Measurements from ENCODE around the gene MAP3K20.
"Not testable (repeated sequence)": the region's sequence is repeated elsewhere in the genome, so short reads cannot be mapped to it uniquely, and the experiment has no call there.

MAP3K20 gene

DNA sequence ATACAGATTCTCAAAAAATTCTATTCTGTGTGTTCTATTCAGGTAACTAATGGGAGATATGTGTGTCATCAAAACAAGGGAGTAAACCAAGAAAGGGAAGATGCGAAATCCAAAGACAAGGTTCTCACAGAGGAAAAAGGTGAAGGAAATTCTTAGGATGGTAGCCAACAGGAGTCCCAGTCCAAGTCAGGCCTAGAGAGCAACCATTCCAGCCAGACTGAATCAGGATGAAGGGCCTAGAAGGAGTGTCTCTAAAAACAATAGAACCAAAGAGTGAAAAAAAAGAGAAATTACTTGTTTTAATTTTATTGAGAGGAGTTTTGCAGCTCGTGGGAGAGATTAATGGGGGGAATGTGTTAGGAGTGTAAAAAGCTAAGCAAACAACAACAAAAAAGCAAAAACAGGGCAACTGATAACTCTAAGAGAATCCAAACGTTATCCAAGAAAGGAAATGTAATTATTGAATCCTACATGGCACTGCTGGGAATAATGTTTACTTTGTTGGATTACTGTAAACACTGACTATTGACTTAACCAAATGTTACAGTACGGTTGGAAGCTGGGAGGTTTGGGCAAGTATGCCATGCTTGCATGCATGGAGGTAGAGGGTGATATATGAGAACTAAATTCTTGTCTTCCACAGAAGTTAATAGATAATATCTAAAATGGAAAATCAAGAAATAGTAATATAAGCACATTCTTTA is 12.3 kb downstream of the MAP3K20 start:
- DNase-seq (ENCODE audit: low read depth in 2 of 2): no peak

- no peak for DNase-seq (ENCODE audit: low read depth in 2 of 2)
Measured at GRCh38 chr2:173090276-173090877, 14.7 kb downstream of the MAP3K20 start.

- DNase-seq (ENCODE audit: low read depth in 2 of 2): no peak
Measured at GRCh38 chr2:173090973-173091660, 15.5 kb downstream of the MAP3K20 start.

GRCh38 chr2:173091910-173092309 is 16.3 kb downstream of the MAP3K20 start:
- no peak for DNase-seq (ENCODE audit: low read depth in 2 of 2)

DNA sequence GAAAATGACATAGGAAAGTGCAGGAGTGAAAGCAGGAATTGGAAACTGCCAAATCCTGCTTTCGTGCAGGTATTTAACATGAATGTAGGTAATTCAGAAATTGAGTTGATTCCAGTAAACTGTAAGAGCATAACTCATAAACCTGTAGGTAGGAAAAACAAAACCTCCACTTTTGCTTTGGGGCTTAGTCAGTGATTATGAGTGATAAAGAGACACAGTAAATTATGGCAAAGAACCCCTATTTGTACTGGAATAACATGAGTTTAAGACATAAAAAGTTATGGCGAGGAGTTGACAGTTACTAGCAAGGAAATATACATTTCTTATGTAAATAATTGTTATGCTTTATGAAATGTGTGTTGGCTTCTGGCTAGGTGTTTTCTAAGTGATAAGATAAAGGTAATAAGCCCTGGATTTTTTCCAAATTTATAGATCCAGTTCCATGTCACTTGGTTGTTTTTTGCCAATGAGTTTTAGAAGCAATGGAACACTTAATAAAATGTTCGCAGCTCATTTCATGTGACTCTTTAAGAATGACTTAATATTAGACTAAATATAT is 17.3 kb downstream of the MAP3K20 start:
- no peak for DNase-seq (ENCODE audit: low read depth in 2 of 2)

DNA sequence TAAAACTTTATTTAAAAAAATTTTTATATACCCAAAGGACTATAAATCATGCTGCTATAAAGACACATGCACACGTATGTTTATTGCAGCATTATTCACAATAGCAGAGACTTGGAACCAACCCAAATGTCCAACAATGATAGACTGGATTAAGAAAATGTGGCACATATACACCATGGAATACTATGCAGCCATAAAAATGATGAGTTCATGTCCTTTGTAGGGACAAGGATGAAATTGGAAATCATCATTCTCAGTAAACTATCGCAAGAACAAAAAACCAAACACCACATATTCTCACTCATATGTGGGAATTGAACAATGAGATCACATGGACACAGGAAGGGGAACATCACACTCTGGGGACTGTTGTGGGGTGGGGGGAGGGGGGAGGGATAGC is 18.0 kb downstream of the MAP3K20 start:
- DNase-seq (ENCODE audit: low read depth in 2 of 2): not testable (repeated sequence)

GRCh38 chr2:173094731-173095130 is 19.1 kb downstream of the MAP3K20 start:
- DNase-seq (ENCODE audit: low read depth in 2 of 2): no peak

DNA sequence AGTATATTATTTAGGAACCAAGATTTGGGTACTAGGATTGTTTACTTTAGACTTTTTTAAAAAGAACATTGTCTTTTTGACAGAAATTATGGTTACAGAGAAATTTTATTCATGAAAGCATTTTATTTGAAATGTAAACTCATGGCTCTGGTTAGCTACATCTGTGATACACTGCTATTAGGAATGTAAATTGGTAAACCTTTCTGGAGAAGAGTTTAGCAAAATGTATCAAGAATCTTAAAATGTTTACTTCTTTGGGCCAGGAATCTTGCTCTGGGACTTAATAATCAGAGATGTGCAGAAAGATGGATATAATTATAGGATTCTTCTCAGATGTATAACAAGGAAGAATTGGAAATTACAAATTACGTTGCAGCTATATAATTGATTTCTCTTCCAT is 19.7 kb downstream of the MAP3K20 start:
- DNase-seq (ENCODE audit: low read depth in 2 of 2): no peak

DNA sequence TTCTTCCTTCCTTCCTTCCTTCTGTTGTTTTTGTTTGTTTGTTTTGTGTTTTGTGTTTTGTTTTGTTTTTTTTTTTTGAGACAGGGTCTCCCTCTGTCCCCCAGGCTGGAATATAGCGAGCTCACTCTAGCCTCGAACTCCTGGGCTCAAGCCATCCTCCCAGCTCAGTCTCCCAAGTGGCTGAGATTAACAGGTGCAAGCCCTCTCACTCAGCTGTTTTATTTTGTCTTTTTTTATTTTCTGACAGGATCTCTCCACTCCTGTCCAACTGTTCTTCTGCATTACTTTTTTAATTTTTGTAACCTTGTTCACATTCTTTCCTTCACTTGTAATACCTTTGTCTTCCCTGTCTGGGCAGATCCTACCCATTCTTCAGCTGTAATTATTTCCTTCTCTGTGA is 23.6 kb downstream of the MAP3K20 start:
- DNase-seq (ENCODE audit: low read depth in 2 of 2): no peak

DNA sequence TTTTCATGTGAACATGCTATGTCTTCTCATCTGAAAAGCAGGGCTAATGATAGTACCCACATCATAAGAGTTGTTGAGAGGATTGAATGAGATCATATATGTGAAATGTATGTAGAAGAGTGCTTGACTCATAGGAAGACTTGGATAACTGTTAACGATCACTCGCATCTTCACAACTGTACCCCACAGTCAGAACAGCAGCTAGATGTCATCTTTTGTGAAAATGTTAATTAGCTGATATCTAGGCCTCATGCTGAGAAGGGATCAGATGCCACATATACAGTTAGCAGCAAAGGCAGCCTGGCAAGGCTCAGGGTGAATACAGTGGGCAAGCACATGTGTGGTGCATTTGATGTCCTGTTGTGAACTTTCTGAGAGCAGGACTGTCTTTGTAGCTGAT is 24.2 kb downstream of the MAP3K20 start:
- DNase-seq (ENCODE audit: low read depth in 2 of 2): no peak

DNA sequence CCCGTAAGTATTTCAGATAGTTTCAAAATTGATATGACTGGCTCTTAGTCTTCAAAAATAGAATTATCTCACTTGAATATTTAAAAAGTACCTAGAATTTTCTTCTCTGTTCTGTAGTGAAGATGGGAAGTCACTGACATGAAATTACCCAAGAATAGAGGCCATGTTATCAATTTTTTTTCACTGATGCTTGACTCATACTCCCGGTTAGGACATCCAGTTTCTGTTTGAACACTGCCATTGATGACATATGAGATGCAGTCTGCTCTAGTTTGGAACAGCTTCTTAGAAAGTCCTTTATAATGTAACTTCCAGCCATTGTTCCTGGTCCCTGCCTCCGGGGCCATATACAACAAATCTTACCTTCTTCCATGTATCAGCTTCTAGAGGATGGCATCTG is 26.0 kb downstream of the MAP3K20 start:
- DNase-seq (ENCODE audit: low read depth in 2 of 2): no peak

GRCh38 chr2:173104156-173104555 is 28.5 kb downstream of the MAP3K20 start:
- DNase-seq (ENCODE audit: low read depth in 2 of 2): no peak

DNA sequence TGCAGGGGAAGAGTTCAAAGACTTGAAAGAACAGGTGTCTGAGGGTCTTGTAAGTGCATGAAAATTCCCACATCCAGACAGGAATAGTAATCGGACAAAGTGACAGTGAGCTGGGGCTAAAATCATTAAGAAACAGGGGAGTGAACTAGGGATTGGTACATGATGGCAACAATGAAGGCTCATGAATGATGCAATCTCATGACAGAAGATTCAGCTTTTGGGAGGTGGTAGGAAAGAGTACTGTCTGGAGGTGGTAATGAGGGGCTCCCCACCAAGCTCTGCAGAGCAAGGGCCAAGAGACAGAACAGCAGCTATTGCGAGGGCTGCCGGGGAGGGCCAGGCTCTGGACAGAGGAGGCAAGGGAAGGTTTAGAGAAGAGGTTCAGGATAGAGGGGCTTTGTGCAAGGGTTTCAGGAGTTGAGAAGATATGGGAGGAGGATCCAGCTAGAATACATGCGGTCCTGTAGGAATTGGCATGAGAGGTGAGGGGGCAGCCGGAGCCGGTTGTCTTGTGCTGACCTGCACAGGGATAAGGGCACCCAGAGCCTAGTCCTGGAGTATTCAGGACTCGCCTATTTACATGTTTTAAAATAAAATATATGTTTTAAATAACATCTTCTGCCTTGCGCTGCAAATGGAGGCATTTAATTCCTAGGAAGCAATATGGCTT is 31.4 kb downstream of the MAP3K20 start:
- DNase-seq (ENCODE audit: low read depth in 2 of 2): no peak

DNA sequence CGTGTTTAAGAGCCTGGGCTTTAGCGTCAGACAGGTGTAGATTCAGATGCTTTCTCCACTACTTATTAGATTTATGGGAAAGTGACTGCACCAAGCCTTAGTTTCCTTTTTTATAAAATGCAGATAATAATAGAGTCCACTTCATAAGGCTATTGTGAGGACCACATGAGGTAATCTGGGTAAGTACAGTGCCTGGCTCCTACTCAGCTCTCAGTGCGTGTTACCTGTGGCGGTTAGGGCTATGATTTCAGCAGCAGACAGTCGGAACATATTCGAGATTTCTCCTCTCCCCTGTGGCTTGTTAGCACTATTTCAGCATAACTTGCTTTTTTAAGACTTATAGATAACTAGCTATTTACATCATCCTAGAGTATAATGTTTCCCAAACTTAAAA is 32.0 kb downstream of the MAP3K20 start:
- DNase-seq (ENCODE audit: low read depth in 2 of 2): no peak

DNA sequence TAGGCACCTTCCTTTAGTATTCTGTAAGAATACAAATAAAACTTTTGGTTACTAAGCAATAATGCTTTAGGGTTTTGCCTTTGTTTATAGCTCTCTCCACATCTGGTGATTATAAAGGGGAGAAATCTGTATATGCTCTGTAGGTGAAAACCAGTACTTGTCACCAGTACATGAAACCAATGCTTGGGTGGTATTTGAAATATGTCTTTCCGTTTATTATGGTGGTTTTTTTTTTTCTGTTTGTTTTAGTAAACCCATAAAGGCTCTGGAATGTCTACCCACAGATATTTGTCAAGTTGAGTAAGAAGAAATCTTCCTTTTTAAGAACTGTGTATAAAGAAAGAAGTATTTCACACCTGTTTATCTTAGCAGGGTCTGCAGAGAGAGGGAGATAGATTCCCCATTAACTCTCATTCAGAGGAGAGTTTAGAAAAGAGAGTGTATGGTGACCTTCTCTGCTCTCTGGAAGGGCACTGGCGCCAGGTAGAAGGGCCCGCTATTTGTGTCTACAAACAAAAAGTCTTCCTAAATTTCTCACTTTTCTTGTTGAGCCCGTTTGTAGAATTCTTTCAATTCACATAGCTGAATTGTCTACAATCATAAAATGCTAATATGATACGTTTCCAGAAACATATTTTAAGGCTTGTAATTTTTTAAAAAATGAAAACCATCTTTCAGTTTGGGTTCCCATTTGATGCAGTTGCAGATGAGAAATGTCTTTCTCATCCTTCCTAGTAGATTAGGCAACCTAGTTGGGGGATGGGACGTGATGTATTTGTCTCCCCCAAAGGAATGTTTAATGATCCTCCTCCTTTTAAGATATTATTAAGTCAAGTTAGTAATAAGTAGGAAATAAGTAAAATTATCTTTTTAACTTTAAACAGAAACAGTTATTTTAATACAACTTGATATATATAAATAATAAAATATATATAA is 33.9 kb downstream of the MAP3K20 start:
- DNase-seq (ENCODE audit: low read depth in 2 of 2): no peak

- DNase-seq (ENCODE audit: low read depth in 2 of 2): no peak
Measured at GRCh38 chr2:173117678-173118077, 42.0 kb downstream of the MAP3K20 start.

DNA sequence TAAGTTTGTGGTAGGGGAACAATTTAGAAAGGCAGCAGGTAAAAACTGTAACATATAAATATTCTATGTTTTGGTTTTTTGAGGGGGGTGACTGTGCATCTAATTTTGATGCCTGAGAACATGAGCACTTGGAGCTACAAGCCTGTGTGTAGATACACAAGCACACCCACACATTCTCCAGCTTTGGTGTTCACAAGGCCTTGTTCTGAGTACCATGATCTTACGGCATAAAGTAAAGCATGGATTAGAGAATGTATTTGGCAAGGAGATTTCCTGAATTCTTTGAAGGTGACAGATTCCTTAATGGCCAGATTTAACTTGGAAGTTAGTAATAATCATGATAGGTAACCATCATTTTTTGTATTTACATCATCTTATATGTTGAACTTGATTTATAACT is 42.7 kb downstream of the MAP3K20 start:
- no peak for DNase-seq (ENCODE audit: low read depth in 2 of 2)

DNA sequence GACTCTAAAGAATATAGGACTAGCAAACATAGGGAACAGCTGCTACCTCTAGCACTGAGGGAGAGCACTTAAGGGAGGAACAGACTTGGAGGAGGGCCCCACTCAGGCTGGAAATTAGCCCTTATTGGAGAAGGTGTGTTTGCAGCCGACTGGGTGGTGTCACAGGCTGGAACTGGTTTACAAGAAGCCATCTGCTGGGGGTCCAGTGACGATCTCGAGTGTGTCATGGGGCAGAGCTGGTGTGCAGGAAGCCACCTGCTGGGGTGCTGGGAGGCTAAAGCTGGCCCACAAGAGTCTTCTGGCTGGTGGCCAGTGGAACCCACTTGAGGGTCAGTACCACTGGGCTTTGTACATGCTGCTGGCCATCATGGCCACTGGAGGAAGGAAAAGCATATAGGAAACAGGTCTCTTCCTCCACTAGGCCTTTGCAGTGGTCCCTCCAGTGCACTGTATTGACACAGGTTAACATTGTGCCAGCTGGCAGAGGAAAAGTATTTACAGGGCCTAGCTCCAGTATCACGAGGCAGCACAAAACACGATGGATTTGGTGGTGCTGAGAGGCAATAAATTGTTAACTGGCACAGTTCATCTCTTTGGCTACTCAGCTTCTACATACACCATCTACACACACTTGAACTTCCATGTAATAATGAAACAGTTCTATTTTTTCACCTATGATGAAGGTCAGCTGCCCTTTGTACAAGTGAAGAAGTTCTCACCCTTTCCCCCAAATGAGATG is 43.6 kb downstream of the MAP3K20 start:
- DNase-seq (ENCODE audit: low read depth in 2 of 2): no peak

GRCh38 chr2:173119944-173120343 is 44.3 kb downstream of the MAP3K20 start:
- DNase-seq (ENCODE audit: low read depth in 2 of 2): no peak

DNA sequence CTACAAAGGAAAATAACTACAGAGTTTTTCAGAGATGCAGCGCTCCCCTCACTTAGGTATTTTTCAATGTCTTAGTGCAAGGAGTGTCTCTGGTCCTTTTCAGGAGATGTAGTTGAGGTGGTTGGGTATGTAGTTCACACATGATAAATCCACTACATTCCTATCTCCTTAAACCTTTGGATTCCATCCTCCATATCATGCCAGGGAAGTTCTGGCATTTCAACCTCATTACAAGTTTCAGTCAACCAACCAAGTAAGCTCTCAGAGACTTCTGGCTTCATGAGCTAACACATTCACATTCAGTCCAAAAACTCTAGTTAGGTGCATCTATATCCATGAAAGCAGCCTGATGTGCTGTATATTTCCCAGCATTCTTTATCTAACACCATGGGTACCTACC is 47.3 kb downstream of the MAP3K20 start:
- no peak for DNase-seq (ENCODE audit: low read depth in 2 of 2)

DNA sequence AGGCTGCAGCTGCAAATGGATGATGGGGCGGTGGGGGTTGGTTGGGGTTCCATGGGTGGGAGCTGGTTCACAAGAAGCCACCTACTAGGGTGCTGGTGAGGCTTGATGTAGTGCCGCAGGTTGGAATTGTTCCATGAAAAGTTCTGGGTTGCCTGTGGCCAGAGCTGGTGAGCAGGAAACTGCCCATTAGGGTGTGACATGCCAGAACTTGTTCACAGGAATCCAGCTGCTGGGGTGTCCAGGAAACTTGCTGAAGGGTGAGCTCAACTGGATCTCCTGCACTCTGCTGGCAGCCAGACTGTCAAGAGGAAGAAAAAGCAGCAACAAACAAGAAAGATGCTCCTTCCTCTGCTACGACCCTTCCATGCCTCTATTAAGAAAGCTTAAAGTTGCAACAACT is 48.8 kb downstream of the MAP3K20 start:
- no peak for DNase-seq (ENCODE audit: low read depth in 2 of 2)
